ENCODE results near the gene NFAT5. TPM values are rescaled to one million over a fixed set of nuclear protein-coding genes. Genes with fewer than 3 reads are reported as not detected.

NFAT5 gene
- total RNA-seq, 1 experiment from 2014 or later: 21.0 TPM

DNA sequence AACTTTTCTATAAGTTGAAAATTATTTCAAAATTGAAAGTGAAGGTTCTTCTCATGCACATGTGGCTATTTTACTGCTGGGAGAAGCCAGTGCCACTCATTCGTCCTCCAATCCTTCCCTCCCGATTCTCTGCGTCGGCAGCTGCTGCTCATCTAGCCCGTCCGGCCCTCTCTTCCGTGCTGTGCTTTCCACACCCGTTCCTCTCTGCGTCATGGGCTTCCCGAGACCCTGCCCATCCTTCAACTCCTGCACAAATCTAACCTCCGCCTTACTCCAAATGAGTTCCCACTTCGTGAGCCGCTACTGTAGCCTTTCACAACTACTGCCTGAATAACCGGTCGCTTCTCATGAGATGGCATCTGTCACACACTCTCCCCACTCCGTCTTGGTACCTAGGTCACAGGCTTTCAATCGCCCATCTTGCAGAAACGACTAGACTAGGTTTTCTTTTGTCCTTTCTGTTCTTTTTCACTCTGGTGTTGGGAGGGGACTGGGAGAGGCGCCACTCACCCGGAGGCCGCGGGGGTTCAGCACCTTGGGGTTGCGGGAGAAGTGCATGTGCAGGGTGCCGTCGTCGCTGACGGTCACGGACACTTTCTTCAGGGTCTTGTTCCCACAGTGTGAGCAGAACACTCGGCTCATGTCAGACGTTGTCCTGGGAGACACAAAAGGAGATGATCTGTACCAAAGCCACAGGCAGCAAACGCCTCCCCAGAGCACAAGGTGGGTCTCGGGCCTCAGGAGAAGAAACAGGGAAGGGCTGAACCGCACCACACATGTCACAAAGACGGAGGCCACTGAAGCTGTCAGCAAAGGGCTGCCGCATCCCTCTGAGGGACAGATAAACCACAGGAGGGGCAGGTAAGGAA lies 178.8 kb downstream of the NFAT5 start:
- WGBS (ENCODE audit: extremely low coverage, insufficient read length, low lambda C conversion rate): no CpG with 5 or more reads among the region's 35 CpGs
- Histone ChIP-seq H2BK5ac (ENCODE audit: insufficient read length, low read length) (no peak overlapping the region), H4K91ac (ENCODE audit: insufficient read length, low read depth, low read length) (no peak overlapping the region), H3K27ac (ENCODE audit: insufficient read length, low read depth, low read length) (no peak overlapping the region), H3K79me2 (ENCODE audit: insufficient read depth, low read length) (no peaks in the 10 kb centered on the region), H3K4me2 (ENCODE audit: insufficient read depth, insufficient read length, low read length) (no peak overlapping the region), H4K8ac (replicated peaks; ENCODE audit: insufficient read length, low read depth, low read length) (no peak overlapping the region), H3K9me3 (ENCODE audit: control insufficient read depth, low read depth, low read length) (no peaks in the 10 kb centered on the region), H3K9ac (ENCODE audit: extremely low read depth, insufficient read length, low read length) (no peak overlapping the region), H3T11ph (ENCODE audit: low read length) (no peak overlapping the region), H3K23ac (ENCODE audit: insufficient read length, low read depth, low read length) (no peak overlapping the region), H2BK120ac (ENCODE audit: low read depth, low read length, poor library complexity, severe bottlenecking) (no peak overlapping the region), H3K79me1 (ENCODE audit: insufficient read depth, low read depth, low read length, poor library complexity, severe bottlenecking) (no peaks in the 10 kb centered on the region), H3K14ac (ENCODE audit: insufficient read depth, low read length) (no peak overlapping the region), H2AFZ (ENCODE audit: low read length) (no peak overlapping the region), H3K18ac (ENCODE audit: insufficient read length, low read depth, low read length) (no peak overlapping the region), H2BK15ac (ENCODE audit: low read depth, low read length) (no peak overlapping the region), H3K27me3 (ENCODE audit: insufficient read depth, low read length) (no peaks in the 10 kb centered on the region), H3K4ac (ENCODE audit: low read depth, low read length) (no peak overlapping the region), H4K20me1 (ENCODE audit: control insufficient read depth, insufficient read depth, insufficient read length) (no peaks in the 10 kb centered on the region), H3K56ac (ENCODE audit: insufficient read length, low read depth, low read length) (no peak overlapping the region), H4K5ac (ENCODE audit: insufficient read length, low read depth, low read length) (no peak overlapping the region), H3K23me2 (ENCODE audit: insufficient read length, low read depth, low read length, poor library complexity, severe bottlenecking) (no peaks in the 10 kb centered on the region), H2BK12ac (ENCODE audit: insufficient read length, low read depth, low read length) (no peak overlapping the region), H2AK5ac (ENCODE audit: insufficient read length, low read length) (no peak overlapping the region), H2BK20ac (ENCODE audit: low read depth, low read length, poor library complexity, severe bottlenecking) (no peak overlapping the region), H3K4me1 (ENCODE audit: insufficient read depth, low read length) (no peaks in the 10 kb centered on the region)
- peaks cover 71 to 94% (median 90%) of the 10 kb centered on the region in 3 experiments; a peak in 6 of 7 replicates for H3K36me3 Mint-ChIP-seq (ENCODE audit: insufficient read depth in 1 of 3, low read depth in 3 of 3)
- no peak overlapping the region for H3K4me3 Mint-ChIP-seq
- H3K27ac Mint-ChIP-seq: 0 out of 7 replicates have a peak overlapping the region, but pooled peaks of 1 of the 3 experiments have one; percentile 4
- H3K4me1 Mint-ChIP-seq: no peaks in the 10 kb centered on the region
- TF ChIP-seq, protein P1, sequence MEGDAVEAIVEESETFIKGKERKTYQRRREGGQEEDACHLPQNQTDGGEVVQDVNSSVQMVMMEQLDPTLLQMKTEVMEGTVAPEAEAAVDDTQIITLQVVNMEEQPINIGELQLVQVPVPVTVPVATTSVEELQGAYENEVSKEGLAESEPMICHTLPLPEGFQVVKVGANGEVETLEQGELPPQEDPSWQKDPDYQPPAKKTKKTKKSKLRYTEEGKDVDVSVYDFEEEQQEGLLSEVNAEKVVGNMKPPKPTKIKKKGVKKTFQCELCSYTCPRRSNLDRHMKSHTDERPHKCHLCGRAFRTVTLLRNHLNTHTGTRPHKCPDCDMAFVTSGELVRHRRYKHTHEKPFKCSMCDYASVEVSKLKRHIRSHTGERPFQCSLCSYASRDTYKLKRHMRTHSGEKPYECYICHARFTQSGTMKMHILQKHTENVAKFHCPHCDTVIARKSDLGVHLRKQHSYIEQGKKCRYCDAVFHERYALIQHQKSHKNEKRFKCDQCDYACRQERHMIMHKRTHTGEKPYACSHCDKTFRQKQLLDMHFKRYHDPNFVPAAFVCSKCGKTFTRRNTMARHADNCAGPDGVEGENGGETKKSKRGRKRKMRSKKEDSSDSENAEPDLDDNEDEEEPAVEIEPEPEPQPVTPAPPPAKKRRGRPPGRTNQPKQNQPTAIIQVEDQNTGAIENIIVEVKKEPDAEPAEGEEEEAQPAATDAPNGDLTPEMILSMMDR (conservative IDR thresholded peaks at IDR 0.05): no peak
- DNase-seq: no peak
- no peaks in the 10 kb centered on the region for H3K9me3 Mint-ChIP-seq
- peaks cover 1% of the 10 kb centered on the region; the same call in 1 of the 2 replicates for H3K27me3 Mint-ChIP-seq (ENCODE audit: low read depth)

Measured in H9 (cell line).